Measurements from ENCODE around the gene TMEM52B.

DNA sequence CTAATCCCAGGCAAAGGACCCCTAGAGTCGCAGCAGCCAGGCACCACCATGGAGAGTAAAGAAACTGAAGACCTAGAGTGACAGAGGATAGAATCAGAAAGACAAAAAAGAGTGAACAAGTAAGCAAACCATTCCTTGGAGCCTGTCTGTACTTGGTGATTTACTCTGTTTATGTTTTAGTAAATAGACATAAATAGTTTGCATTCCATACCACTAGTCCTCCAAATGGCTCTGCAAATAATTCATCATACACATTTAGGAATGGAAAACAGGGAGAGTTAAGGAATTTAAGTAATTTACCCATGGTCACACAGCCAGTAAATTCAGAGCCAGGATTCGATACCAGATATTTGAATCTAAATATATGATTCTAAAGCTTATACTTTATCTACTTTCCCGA, 9.7 kb upstream of the TMEM52B start:
- TF ChIP-seq, protein P1, sequence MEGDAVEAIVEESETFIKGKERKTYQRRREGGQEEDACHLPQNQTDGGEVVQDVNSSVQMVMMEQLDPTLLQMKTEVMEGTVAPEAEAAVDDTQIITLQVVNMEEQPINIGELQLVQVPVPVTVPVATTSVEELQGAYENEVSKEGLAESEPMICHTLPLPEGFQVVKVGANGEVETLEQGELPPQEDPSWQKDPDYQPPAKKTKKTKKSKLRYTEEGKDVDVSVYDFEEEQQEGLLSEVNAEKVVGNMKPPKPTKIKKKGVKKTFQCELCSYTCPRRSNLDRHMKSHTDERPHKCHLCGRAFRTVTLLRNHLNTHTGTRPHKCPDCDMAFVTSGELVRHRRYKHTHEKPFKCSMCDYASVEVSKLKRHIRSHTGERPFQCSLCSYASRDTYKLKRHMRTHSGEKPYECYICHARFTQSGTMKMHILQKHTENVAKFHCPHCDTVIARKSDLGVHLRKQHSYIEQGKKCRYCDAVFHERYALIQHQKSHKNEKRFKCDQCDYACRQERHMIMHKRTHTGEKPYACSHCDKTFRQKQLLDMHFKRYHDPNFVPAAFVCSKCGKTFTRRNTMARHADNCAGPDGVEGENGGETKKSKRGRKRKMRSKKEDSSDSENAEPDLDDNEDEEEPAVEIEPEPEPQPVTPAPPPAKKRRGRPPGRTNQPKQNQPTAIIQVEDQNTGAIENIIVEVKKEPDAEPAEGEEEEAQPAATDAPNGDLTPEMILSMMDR (conservative IDR thresholded peaks at IDR 0.05 in 1 of 2, IDR thresholded peaks at IDR 0.05 in 1 of 2; ENCODE audit: extremely low read depth in 1 of 2, insufficient read depth in 1 of 2, low read depth in 1 of 2, low read length in 2 of 2): no peak
- no peak for TF ChIP-seq EZH2 (IDR thresholded peaks at IDR 0.05; ENCODE audit: borderline replicate concordance, low read length)

Data from mammary epithelial cell (primary cell).